Colonic mucosa (tissue), 4 donors: Measurements from ENCODE around the gene MCF2L. TPM values are rescaled to one million over a fixed set of nuclear protein-coding genes. Genes with fewer than 3 reads are reported as not detected.

ENCODE experiments used
- DNase-seq: peaks from one replicate; pipeline ENCODE4 v3.0.0-alpha.2; 2020
- H3K27ac ChIP-seq: fragments of 200-600 bp; one replicate; pipeline ENCODE4 v1.8.0; 2021
- H3K27me3 ChIP-seq: fragments of 200-600 bp; one replicate; pipeline ENCODE4 v1.8.0; 2021
- H3K36me3 ChIP-seq: fragments of 200-600 bp; one replicate; pipeline ENCODE4 v1.8.0; 2021
- H3K4me1 ChIP-seq: fragments of 200-600 bp; one replicate; pipeline ENCODE4 v1.8.0; 2021; ENCODE audit warnings: mild to moderate bottlenecking
- H3K4me3 ChIP-seq: fragments of 200-600 bp; one replicate; pipeline ENCODE4 v1.8.0; 2021
- H3K9ac ChIP-seq, 2 donors: one replicate each; pipeline ENCODE4 v1.7.0; 2013; ENCODE audit warnings: control low read depth in 2 of 2, low read depth in 2 of 2, low read length in 2 of 2
- H3K9me3 ChIP-seq: fragments of 200-600 bp; one replicate; pipeline ENCODE4 v1.8.0; 2021
- intact Hi-C: fragments of 100-400 bp; cut with DNase I; formaldehyde crosslinking; loops from one replicate; pipeline ENCODE4 v1.14.1; 2022
- total RNA-seq, 2 donors: library from RNA; stranded (reverse); fragmentation: NEBNext Ultra II Directional in 1 of 2; extraction: Animal tissue kit (Norgen Biotek cat#: 25700) in 1 of 2; gene quantifications; one replicate each; pipeline ENCODE4 v1.2.1, GENCODE V29; 2021
- TF ChIP-seq, protein P1 (sequence below): fragments of 200-600 bp; IDR thresholded peaks from one replicate; pipeline ENCODE4 v1.8.0; 2022; ENCODE audit warnings: antibody characterized with exemption, mild to moderate bottlenecking
- donor health status: healthy.
- donor health status: DM: no; HTN: no; CAD: no.
- donor health status: DM: no; HTN: no; CAD: no.

MCF2L gene
- total RNA-seq, 2 donors from 2014 or later = 45.0 to 88.3 TPM

DNA sequence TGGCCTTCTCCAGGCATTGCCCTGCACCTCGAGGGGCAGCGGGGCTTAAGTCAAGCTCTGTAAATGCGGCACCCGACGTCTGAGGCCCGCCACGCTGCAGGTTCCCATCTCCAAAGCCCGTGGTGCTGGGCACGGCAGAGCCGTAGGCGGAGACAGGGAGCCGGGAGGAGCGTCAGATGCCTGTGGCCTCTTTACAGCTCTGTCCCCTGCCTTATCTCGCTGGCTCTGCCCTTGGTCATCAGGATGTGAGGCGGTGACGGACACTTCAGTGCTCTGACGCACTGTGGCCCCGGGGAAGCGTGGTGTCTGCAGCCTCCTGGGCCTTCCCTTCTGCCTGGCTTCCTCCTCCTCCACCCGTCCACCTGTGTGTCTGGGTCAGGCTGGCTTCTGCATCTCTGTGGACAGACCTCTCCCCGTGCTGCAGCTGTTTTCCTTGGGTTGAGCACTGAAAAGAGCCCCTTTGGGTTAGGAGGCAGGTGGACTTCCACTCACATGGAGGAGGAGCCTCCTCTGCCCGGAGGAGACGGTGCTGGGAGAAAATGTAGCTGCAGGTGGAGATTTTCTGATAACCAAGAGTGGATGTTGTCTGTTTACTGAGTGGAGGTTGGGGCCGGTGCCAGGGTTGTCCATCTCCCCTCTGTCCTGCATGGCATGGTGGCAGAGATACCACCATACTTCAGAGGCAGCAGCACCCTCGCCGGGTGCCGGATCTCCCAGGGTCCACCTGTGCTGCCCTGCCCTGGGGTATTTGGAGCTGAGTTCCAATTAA lies 14.6 kb downstream of the MCF2L start:
- Histone ChIP-seq H3K9me3 (no peaks in the 10 kb centered on the region), H3K36me3 (no peaks in the 10 kb centered on the region), H3K9ac (peak overlapping the region in 1 of 2 donors; percentile 51), H3K27me3 (no peaks in the 10 kb centered on the region), H3K4me1 (no peaks in the 10 kb centered on the region), H3K27ac (no peak overlapping the region), H3K4me3 (no peak overlapping the region)
- intact Hi-C loops = no loop called here
- TF ChIP-seq, protein P1, sequence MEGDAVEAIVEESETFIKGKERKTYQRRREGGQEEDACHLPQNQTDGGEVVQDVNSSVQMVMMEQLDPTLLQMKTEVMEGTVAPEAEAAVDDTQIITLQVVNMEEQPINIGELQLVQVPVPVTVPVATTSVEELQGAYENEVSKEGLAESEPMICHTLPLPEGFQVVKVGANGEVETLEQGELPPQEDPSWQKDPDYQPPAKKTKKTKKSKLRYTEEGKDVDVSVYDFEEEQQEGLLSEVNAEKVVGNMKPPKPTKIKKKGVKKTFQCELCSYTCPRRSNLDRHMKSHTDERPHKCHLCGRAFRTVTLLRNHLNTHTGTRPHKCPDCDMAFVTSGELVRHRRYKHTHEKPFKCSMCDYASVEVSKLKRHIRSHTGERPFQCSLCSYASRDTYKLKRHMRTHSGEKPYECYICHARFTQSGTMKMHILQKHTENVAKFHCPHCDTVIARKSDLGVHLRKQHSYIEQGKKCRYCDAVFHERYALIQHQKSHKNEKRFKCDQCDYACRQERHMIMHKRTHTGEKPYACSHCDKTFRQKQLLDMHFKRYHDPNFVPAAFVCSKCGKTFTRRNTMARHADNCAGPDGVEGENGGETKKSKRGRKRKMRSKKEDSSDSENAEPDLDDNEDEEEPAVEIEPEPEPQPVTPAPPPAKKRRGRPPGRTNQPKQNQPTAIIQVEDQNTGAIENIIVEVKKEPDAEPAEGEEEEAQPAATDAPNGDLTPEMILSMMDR = no peak
- peak; percentile 68 for DNase-seq

DNA sequence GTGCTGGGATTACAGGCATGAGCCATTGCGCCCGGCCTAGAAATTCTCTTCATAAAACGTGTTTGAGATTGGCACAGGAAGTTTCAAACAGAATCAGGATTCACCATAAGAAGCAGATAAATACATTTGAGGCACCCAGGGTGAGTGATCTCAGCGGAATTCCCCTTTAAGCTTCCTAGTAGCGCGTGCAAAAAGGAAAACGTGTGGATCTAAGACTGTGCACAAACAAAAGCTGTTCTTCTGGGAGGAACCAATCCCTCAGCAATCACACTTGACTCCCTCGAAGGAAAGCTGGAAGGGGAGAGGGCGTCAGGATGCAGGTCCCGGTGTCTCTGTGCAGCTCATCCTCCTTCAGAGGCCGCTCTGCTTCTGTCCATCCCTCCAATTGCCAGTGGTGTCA lies 15.5 kb downstream of the MCF2L start:
- H3K9ac ChIP-seq = peak overlapping the region; percentile 6 to 77
- no peaks in the 10 kb centered on the region for H3K36me3 ChIP-seq
- H3K9me3 ChIP-seq = no peaks in the 10 kb centered on the region
- no peaks in the 10 kb centered on the region for H3K4me1 ChIP-seq
- no peaks in the 10 kb centered on the region for H3K27me3 ChIP-seq
- H3K4me3 ChIP-seq = peak overlapping the region; percentile 30
- intact Hi-C loops = no loop called here
- no peak for DNase-seq
- H3K27ac ChIP-seq = peak overlapping the region; percentile 71
- TF ChIP-seq, protein P1 = no peak

DNA sequence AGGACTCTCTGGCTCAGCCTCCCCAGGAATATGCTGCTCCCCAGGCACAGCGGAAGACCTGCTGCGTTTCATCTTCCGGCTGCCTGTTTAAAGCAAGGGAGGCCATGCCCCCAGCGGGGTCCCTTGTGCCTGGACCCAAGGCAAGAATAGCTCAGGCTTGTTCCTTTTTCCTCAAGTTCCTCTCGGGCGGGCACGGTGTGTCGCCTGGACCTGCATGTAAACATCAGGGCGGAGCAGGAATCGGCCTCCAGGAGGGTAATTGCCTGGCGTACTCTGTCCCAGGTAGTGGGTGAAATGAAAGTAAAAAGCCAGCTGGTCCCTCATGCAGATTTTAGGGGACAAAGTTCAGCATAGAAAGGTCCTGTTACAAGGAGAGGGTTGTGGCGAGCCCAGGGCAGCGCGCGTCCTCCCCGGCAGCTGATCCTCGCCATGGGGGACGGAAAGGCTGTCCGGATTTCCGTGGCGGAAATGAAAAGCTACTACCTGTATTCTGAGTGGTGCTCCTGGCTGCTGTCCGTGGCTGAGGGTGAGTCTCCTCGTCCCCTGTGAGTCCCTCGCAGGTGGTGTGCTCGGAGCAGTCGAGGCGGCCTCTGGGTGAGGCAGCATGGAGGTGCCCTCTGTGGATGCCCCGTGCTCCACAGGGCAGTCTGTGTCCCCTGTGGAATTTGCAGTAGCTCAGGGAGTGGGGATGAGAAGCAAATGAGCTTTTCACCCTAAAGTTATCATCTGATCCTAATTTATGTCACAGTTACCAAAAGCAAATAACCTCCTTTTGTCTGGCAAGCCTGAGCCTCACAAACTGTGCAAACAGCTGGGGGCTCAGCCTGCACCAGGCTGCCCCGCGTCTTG lies 16.2 kb downstream of the MCF2L start:
- intact Hi-C loops = no loop called here
- H3K9ac ChIP-seq = peak overlapping the region; percentile 26 to 77
- H3K27me3 ChIP-seq = no peaks in the 10 kb centered on the region
- H3K4me1 ChIP-seq = peaks cover under 1% of the 10 kb centered on the region
- no peaks in the 10 kb centered on the region for H3K36me3 ChIP-seq
- peak overlapping the region; percentile 30 for H3K4me3 ChIP-seq
- TF ChIP-seq, protein P1 = no peak
- peak; percentile 85 for DNase-seq
- H3K9me3 ChIP-seq = no peaks in the 10 kb centered on the region
- H3K27ac ChIP-seq = peak overlapping the region; percentile 71

DNA sequence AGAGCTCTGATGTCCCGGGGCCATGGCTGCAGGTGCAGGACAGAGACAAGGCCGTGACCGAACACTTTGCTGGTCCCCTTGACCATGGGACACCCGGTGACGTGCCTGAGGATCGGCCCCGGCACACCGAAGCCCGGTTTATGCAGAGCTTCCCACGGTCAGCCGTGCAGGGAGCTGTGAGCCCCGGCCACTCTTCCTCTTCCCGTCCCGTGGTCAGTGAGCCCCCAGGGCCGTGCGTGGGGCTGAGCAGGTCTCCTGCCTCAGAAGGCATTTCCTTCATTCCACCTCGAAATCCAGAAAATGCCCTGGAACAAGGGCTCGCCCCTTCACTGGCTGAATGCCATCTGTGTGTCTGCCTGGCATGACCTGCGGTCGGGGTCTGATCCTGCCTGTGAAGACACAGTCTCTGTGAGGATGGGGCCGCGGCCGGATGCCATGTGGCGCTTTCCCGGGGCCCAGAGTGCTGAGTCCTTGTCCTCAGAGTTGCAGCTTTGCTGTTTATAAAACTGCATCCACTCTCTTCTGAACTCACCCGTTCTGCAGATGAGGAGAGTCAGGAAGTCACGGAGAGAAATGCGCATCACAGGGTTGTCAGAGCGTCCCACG lies 16.9 kb downstream of the MCF2L start:
- peak overlapping the region; percentile 30 for H3K4me3 ChIP-seq
- H3K9me3 ChIP-seq = no peaks in the 10 kb centered on the region
- peaks cover 7% of the 10 kb centered on the region for H3K4me1 ChIP-seq
- no peak for DNase-seq
- no peaks in the 10 kb centered on the region for H3K27me3 ChIP-seq
- intact Hi-C loops = no loop called here
- H3K9ac ChIP-seq = peak overlapping the region; percentile 26 to 77
- no peak overlapping the region for H3K27ac ChIP-seq
- TF ChIP-seq, protein P1 = no peak
- no peaks in the 10 kb centered on the region for H3K36me3 ChIP-seq

DNA sequence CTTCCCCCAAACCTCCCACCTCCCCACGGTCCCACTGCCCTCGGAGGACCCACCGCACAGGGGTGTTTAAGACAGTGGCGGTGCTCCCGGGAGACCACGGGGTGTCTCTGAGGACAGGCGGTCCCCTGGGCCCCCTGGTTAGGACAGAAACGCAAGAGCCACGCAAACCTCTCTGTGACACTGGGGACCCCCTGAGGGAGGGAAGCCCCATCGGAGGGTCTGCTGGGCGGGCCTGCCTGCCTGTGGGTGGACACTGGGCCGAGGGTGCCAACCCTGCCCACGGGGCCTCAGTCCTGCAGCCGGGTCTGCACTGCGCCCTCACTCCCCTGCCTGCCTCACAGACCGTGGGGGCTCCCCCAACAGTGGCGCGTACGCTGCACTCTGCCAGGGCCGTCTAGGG lies 17.5 kb downstream of the MCF2L start:
- Histone ChIP-seq H3K27ac (no peak overlapping the region), H3K9ac (peak overlapping the region in 1 of 2 donors; percentile 40), H3K36me3 (no peaks in the 10 kb centered on the region), H3K4me1 (peaks cover 7% of the 10 kb centered on the region), H3K9me3 (no peaks in the 10 kb centered on the region), H3K4me3 (no peak overlapping the region), H3K27me3 (no peaks in the 10 kb centered on the region)
- DNase-seq = no peak
- intact Hi-C loops = no loop called here
- TF ChIP-seq, protein P1 = no peak
